Measurements from ENCODE around the gene SRC.

SRC gene

DNA sequence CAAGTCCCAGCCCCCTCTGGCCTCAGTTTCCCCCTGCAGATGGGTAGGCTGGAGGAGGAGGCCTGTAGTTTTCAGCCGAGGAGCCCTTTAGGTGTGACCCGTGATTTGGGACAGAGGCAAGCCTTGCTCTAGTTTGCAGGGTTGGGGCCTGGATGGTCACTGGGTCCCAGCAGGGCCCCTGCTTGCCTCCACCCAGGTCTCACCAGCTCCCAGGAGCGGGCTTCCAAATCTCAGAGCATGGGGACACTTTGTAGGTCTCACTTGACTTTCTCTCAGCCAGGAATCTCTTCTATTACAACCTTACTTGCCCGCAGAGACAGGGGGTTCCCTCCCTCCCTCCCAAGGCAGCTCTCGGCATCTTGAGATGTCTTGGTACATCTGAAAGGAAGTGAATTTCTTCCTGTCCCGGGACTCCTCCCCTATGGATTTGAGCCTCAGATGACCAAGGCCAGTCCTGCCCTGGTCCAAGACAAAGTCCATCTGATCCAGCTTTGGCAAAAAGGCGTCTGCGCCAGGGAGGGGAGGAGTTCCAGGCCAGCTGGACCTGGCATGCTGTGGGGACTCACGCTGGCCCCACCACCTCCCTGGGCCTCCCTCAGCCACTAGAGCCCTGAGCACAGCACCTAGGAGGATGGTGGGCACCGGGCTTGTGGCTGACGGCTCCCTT is 47.4 kb downstream of the SRC start:
- in situ Hi-C loops (cut with MboI; ENCODE audit: low sequenced_read_pairs) = no loop called here

DNA sequence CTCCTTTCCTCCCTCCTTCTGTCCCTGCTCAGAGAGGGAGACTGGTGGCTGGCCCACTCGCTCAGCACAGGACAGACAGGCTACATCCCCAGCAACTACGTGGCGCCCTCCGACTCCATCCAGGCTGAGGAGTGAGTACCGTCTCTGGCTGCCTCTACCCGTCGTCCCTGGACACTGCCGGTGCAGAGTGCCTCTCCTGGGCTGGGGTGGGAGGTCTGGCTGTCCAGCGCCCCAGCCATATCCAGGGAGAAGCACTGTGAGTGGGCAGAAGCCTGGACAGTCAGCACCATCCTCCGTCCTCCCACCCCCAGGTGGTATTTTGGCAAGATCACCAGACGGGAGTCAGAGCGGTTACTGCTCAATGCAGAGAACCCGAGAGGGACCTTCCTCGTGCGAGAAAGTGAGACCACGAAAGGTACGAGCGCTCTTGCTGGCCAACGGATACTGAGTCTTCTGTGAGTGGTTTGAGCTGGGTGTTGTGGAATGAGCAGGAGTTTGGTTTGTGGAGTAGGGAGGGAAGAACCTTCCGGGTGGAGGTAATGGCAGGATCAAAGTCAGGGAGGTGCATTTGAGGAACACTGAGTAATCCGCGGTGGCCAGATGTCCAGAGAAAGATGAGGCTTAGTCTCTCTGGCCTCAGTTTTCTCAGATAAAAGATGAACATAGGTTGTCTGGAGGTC is 48.1 kb downstream of the SRC start:
- in situ Hi-C loops (cut with MboI; ENCODE audit: low sequenced_read_pairs) = no loop called here

DNA sequence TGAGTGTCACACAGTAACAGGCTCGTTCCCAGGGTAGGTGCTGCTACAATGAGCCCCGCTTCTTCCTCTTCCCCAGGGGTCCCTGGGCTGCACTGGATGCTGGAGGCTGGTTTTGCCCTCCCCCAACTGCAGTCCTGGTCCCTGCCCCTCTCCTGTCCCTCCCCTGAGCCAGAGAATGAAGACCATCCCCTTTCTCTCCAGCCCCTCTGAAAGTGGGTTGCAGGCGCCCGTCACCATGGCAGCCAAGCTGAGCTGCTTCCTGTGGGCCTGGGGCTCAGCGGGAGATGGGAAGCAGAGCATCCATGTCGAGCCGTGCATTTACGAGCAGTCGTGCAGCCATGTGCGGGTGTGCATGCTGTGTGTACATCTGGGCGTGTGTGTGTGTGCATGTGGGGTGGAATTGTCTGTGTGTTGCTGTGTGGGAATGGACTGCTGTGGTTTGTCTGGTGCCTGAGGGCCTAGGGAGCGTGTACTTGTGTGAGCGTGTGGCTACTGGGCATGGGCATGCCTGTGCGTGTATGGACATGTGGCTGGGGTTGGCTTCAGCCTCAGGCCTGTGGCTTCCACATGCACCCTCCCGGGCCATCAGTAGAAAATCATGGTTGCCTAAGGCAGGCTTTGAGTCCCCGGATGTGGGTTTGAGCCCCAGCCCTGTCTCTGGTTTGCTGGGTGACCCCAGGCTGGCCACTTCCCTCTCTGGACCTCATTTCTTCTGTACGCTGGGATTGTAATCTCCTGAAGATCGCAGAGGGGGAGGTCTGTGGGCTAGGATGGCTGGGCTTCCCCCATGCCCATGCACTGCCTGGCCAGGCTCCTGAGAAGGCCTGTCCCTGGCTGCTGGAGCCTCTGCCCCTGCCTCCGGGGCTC is 48.8 kb downstream of the SRC start:
- in situ Hi-C loops (cut with MboI; ENCODE audit: low sequenced_read_pairs) = no loop called here

DNA sequence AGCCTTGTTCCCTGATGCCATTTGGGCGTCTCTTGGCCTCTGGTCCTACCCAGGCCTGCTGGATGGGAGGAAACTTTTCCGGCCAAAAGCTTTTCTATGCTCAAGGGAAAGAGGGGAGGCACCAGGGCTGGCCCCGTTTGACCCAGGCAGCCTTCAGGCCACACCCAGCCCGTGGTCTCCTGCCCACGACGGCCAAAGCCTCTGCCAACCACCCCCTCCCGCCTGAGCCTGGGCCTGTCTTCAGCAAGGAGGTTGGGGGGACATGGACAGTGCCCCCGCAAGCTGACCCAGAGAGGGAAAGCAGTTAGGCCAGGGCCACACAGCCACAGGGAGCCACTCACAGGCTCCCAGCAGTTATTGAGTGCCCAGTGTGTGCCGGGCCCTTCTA is 49.5 kb downstream of the SRC start:
- in situ Hi-C loops (cut with MboI; ENCODE audit: low sequenced_read_pairs) = no loop called here

DNA sequence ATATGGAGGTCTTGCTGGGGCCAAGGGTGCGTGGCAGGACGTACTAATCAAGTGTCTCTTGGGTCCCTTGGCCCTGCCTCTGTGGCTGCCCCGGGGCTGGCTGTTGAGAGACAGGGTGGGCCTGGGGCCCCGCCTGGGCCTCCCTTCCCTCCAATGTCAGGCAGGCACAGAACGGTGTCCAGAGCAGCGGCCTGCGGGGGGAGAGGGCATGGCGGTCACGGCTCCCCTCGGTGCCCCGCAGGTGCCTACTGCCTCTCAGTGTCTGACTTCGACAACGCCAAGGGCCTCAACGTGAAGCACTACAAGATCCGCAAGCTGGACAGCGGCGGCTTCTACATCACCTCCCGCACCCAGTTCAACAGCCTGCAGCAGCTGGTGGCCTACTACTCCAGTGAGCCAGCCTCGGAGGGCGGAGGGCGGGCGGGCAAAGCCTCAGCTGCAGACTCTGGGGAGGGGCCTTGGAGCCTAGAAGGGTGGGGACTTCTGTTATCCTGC is 50.0 kb downstream of the SRC start:
- in situ Hi-C loops (cut with MboI; ENCODE audit: low sequenced_read_pairs) = no loop called here

DNA sequence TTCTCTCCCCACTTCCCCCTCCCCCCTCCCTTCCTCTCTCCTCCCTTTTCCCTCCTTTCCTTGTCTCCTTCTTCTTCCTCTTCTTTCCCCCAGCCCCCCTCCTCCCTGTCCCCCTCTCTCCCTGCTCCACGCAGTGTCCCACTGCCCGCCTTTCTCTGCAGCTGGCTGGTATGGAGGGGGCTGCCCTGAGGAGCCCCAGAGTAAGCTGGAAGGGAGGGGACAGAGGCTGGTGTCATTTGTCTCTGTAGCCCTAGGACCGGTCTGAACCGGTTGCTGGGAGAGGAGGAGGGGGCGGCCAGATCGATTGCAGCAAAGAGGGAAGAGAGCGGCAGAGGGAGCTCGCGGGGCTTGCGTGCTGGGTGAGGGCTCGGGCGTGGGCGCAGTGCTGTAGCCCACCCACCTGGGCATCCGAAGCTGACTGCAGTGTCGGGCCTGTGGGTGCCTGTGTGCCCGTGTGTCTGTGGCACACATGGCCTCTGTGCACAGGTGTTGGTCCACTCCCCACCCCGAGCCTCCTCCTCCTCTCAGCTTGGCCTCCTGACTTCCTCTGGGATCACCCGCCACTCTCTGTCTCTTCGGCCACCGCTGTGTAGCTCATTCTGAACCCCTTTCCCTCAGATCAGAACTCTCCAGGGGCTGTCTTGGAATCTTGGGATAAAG is 50.6 kb downstream of the SRC start:
- in situ Hi-C loops (cut with MboI; ENCODE audit: low sequenced_read_pairs) = no loop called here

DNA sequence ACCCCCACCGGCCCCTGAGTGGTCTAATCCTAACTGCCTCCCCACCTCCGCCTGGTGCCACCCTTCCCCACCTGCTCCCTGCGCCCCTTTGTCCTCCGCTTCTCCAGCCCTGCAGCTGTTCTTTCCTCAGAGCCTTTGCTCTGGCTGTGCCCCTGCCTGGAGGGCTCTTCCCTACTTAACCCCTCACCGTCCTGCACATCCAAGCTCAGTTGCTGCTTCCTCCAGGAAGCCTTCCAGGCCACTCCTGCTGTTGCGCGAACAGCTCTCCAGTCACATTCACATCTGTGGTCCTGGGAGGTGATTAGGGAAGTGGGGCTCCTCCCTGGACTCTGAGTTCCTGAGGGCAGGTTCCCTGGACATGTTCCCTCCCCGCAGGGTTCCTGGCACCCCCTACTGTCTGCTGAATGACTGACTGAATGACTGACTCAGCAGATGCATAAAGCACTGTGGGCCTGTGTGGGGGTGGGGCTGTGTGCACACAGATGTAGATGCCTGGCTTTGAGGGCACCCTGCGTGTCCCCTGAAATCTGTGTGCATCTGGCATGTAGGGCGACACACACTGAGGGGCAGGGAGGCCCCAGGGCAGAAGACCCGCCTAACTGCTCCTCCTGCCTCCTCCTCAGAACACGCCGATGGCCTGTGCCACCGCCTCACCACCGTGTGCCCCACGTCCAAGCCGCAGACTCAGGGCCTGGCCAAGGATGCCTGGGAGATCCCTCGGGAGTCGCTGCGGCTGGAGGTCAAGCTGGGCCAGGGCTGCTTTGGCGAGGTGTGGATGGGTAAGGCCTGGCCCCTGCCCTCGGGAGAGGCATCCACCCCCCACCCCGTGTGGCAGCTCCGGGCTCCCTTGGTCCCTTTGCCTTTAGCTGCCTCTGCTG is 51.4 kb downstream of the SRC start:
- in situ Hi-C loops (cut with MboI; ENCODE audit: low sequenced_read_pairs) = no loop called here

DNA sequence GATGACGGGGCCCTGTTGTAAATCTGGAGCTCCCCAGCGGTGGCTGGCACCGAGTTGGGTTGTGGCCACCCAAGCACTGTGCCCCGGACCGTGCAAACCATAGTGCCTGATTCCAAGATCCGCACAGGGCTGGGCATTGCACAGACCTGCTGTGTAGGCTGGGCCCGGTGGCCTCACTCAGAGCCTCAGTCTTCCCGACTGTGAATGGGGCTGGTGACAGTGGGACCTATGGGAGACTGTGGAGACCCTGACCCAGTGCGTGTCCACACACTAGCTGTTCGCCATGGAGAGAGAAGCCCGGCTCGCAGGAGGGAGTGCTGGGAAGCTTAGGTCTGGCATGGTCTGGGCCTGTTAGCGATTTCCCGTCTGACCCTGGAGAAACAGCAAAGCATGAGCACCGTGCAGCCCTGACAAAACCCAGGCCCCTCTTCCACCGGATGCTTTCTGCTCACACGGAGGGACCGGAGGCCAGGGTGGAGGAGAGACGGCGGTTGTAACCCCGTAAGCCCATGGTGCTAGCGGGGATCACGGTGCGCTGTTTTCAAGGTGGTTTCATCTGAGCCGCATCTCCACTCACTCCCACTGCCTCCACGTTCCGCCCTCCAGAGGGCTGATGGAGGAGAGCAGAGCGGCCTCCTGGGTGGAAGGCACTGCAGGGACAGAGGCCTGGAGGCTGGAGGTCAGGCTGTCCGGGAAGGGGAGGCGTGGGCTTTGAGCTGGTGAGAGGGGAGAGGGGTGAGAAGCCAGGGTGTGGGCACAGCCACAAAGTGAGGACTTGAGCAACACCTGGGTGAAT is 52.2 kb downstream of the SRC start:
- in situ Hi-C loops (cut with MboI; ENCODE audit: low sequenced_read_pairs) = no loop called here

DNA sequence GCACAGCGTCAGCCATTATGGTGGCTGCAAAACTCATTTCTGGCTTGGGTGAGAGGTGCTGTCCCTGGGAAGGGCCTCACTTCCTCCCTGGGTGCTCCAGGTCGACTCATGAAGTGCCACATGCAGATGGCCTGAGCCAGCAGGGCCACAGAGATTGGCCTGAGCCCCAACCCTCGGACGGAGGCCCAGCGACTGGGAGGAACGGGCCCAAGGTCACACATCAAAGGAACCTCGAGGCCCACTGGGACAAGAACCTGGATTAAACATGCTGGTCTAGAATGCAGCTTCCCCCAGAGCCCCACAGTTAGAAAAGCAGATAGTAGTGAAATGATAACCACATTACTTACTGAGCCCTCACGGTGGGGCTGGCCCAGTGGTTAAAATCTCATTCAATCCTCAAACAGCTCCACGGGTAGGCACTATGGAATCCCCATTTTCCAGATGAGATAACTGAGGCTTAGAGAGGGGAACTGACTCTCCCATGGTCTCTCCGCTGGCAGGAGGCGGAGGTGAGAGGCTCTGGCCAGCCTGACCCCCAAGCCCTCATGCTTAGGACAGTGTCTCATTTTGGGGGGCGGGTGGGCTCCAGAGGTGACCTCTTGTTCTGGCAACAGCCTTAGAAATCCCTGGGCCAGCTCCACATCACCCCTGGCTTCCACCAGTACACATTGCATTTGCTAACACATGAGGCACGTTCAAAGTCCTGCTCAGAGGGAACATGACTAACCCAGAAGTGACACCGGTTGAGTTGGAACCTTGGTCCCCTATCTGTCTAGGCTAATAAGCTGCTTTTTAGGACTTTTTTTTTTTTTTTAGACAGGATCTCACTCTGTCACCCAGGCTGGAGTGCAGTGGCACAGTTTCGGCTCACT is 53.0 kb downstream of the SRC start:
- in situ Hi-C loops (cut with MboI; ENCODE audit: low sequenced_read_pairs) = no loop called here

DNA sequence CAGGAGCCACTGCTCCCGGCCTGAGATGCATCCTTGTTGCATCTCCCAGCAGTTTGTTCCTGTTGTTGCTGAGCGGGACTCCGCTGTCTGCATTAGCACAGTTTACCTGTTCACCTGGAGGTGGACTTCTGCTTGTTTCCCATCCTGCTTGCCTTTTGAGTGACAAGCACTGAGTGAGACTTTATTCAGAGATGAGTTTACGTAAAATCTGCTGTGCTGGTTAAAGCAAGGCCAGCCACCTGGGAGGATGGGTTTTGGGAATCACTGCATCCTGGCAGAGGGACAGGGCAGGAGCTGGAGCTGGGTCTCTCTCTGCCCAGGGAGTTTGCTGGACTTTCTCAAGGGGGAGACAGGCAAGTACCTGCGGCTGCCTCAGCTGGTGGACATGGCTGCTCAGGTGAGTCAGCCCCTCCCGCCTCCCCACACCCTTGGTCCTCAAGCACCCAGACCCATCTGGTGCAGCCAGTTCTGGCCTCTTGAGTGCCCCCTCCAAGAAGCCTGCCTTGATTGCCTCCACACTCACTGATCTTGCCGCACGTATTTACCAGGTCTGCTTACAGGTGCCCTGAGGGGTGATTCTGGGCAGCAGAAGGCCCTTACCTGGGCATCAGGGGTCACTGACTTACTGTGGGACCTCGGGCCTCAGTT is 55.5 kb downstream of the SRC start:
- in situ Hi-C loops (cut with MboI; ENCODE audit: low sequenced_read_pairs) = no loop called here

DNA sequence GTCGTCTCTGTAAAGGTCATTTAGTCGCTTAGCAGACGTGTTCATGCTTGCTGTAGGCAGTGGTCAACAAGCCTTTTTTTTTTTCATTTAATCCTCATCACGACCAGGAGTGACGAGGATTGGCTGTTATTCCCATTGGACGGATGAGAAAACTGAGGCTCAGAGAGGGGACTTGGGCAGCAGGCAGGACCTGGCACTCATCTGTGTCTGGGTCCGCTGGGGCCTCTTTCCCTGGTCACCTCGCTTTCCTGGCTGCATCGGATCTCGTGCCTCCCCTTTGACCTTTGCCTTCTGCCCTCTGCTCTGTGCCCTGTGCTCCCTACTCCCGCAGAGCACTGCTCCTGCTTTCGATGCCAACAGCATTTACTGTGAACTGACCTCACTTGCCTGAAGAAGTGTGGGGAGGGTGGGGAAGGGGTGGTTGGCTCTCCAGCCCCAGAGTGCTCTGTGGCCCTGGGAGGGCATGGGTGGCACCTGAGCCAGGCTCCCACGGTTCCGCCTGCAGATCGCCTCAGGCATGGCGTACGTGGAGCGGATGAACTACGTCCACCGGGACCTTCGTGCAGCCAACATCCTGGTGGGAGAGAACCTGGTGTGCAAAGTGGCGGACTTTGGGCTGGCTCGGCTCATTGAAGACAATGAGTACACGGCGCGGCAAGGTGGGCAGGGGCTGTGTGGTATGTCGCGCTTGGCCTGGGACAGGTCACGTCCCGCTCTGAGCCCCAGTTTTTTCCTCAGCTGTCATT is 56.2 kb downstream of the SRC start:
- in situ Hi-C loops (cut with MboI; ENCODE audit: low sequenced_read_pairs) = no loop called here

DNA sequence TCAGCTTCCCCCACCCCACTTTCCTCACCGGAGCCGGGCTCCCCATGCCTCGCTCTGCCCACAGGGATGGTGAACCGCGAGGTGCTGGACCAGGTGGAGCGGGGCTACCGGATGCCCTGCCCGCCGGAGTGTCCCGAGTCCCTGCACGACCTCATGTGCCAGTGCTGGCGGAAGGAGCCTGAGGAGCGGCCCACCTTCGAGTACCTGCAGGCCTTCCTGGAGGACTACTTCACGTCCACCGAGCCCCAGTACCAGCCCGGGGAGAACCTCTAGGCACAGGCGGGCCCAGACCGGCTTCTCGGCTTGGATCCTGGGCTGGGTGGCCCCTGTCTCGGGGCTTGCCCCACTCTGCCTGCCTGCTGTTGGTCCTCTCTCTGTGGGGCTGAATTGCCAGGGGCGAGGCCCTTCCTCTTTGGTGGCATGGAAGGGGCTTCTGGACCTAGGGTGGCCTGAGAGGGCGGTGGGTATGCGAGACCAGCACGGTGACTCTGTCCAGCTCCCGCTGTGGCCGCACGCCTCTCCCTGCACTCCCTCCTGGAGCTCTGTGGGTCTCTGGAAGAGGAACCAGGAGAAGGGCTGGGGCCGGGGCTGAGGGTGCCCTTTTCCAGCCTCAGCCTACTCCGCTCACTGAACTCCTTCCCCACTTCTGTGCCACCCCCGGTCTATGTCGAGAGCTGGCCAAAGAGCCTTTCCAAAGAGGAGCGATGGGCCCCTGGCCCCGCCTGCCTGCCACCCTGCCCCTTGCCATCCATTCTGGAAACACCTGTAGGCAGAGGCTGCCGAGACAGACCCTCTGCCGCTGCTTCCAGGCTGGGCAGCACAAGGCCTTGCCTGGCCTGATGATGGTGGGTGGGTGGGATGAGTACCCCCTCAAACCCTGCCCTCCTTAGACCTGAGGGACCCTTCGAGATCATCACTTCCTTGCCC is 57.4 kb downstream of the SRC start:
- in situ Hi-C loops (cut with MboI; ENCODE audit: low sequenced_read_pairs) = no loop called here

DNA sequence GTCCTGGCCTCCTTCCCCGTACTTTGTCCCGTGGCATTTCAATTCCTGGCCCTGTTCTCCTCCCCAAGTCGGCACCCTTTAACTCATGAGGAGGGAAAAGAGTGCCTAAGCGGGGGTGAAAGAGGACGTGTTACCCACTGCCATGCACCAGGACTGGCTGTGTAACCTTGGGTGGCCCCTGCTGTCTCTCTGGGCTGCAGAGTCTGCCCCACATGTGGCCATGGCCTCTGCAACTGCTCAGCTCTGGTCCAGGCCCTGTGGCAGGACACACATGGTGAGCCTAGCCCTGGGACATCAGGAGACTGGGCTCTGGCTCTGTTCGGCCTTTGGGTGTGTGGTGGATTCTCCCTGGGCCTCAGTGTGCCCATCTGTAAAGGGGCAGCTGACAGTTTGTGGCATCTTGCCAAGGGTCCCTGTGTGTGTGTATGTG is 58.5 kb downstream of the SRC start:
- in situ Hi-C loops (cut with MboI; ENCODE audit: low sequenced_read_pairs) = no loop called here

DNA sequence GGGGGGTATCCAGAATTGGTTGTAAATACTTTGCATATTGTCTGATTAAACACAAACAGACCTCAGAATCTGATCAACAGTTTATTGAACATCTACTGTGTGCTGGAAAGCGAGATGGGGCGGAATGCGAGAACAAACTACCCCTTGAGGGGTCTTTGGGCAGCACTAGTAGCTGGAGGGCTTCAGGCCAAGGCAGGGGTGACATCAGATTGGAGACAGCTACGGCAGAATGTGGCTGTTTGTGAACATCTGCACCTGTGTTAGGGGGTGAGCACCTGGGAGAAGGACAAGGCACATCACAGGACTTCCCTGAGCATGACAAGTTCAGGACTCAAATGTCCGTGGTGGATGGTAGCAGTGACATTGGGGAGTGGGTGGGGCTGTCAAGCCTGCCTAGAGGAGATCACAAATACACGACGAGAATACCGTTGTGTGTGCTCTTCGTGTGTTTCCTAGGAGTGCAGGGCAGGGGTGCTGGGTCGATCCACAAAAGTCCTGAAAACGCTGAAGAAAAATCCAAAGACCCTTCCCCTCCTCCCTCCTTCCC is 59.5 kb downstream of the SRC start:
- in situ Hi-C loops (cut with MboI; ENCODE audit: low sequenced_read_pairs) = no loop called here

DNA sequence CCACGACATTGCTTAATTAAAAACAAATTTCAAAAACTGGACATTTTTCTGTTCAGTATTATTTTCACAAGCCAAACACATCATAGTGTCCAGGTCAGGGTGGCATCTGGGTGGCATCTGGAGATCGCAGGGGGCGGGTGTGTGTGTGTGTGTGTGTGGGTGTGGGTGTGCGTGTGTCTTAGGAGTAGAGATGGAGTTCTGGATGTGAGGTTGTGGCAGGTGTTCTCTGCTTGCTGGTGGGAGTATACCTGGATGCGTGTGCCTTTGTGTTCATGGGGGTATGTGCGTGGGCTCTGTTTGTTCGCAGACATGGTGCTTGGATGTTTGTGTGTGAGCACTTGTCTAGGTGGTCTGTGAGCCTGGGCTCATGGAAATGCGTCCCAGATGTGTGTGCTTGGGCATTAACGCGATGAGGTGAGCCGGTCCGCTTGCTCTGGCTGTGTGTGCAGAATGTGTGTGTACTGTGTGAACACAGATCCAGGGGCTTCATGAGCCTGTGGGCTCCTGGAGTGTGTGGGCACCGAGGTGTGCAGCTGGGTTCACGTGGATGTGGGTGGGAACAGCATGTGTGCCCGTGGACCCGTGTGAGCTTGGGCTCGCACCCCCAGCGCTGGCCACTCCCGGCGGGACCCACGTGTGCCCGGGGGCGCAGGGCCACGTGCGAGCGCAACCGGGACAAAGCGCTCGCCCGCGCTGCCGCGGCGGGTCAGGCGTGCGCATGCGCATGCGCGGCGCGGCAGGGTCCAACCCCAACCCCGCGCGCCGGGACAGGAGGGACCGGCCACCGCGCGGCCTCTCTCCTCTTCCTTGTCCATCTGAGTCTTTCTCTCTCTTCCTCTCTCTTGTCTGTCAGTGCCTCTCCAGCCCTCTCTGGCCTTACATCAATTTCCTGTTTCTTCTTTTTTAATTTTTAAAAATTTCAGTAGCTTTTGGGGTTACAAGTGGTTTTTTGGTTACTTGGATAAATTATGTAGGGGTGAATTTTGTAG is 60.4 kb downstream of the SRC start:
- in situ Hi-C loops (cut with MboI; ENCODE audit: low sequenced_read_pairs) = no loop called here
